ENCODE data around the gene ANGPT4.

GRCh38 chr20:846894-847278 is 69.2 kb downstream of the ANGPT4 start:
- TF ChIP-seq, protein P1, sequence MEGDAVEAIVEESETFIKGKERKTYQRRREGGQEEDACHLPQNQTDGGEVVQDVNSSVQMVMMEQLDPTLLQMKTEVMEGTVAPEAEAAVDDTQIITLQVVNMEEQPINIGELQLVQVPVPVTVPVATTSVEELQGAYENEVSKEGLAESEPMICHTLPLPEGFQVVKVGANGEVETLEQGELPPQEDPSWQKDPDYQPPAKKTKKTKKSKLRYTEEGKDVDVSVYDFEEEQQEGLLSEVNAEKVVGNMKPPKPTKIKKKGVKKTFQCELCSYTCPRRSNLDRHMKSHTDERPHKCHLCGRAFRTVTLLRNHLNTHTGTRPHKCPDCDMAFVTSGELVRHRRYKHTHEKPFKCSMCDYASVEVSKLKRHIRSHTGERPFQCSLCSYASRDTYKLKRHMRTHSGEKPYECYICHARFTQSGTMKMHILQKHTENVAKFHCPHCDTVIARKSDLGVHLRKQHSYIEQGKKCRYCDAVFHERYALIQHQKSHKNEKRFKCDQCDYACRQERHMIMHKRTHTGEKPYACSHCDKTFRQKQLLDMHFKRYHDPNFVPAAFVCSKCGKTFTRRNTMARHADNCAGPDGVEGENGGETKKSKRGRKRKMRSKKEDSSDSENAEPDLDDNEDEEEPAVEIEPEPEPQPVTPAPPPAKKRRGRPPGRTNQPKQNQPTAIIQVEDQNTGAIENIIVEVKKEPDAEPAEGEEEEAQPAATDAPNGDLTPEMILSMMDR (IDR thresholded peaks at IDR 0.05): no peak
- TF ChIP-seq SIN3A (IDR thresholded peaks at IDR 0.05; ENCODE audit: borderline replicate concordance, insufficient read depth, low read depth, low read length): no peak
- TF ChIP-seq REST (IDR thresholded peaks at IDR 0.05; ENCODE audit: insufficient read depth in 1 of 2, low read depth in 2 of 2, low read length in 1 of 2): no peak
